Measurements from ENCODE around the gene FNBP1L. TPM values are rescaled to one million over a fixed set of nuclear protein-coding genes. Genes with fewer than 3 reads are reported as not detected.

Gene FNBP1L
- total RNA-seq, 2 experiments from 2014 or later: 0.19 to 0.26 TPM

- DNase-seq: no peak
- POLR2A ChIA-PET: no interaction called here
- Mint-ChIP-seq H3K4me3 (no peak overlapping the region), H3K36me3 (no peaks in the 10 kb centered on the region), H3K9me3 (no peaks in the 10 kb centered on the region), H3K4me1 (no peaks in the 10 kb centered on the region), H3K27me3 (peaks cover 6% of the 10 kb centered on the region), H3K27ac (no peak overlapping the region)
- no peak for ATAC-seq (ENCODE audit: low read depth)
Observed at GRCh38 chr1:93503816-93504215, 55.9 kb downstream of the FNBP1L start.

- H3K36me3 Mint-ChIP-seq: no peaks in the 10 kb centered on the region
- H3K9me3 Mint-ChIP-seq: no peaks in the 10 kb centered on the region
- H3K27me3 Mint-ChIP-seq: peaks cover 6% of the 10 kb centered on the region
- H3K4me3 Mint-ChIP-seq: no peak overlapping the region
- no peak for ATAC-seq (ENCODE audit: low read depth)
- no peaks in the 10 kb centered on the region for H3K4me1 Mint-ChIP-seq
- DNase-seq: no peak
- POLR2A ChIA-PET: no interaction called here
- H3K27ac Mint-ChIP-seq: no peak overlapping the region
Observed at GRCh38 chr1:93504247-93505033, 56.5 kb downstream of the FNBP1L start.

- POLR2A ChIA-PET: no interaction called here
- Mint-ChIP-seq H3K4me1 (no peaks in the 10 kb centered on the region), H3K9me3 (peaks cover 2% of the 10 kb centered on the region), H3K27ac (no peak overlapping the region), H3K36me3 (no peaks in the 10 kb centered on the region), H3K27me3 (peaks cover 6% of the 10 kb centered on the region), H3K4me3 (no peak overlapping the region)
- DNase-seq: no peak
- no peak for ATAC-seq (ENCODE audit: low read depth)
Observed at GRCh38 chr1:93506126-93506525, 58.2 kb downstream of the FNBP1L start.

GRCh38 chr1:93516164-93516563 is 68.2 kb downstream of the FNBP1L start:
- ATAC-seq (ENCODE audit: low read depth) (no peak), DNase-seq (no peak)
- peaks cover 5% of the 10 kb centered on the region for H3K27me3 Mint-ChIP-seq
- no peaks in the 10 kb centered on the region for H3K36me3 Mint-ChIP-seq
- H3K9me3 Mint-ChIP-seq: no peaks in the 10 kb centered on the region
- no peak overlapping the region for H3K4me3 Mint-ChIP-seq
- H3K27ac Mint-ChIP-seq: no peak overlapping the region
- POLR2A ChIA-PET: no interaction called here
- no peaks in the 10 kb centered on the region for H3K4me1 Mint-ChIP-seq

- Mint-ChIP-seq H3K27me3 (peaks cover 11% of the 10 kb centered on the region), H3K36me3 (no peaks in the 10 kb centered on the region), H3K9me3 (no peaks in the 10 kb centered on the region), H3K4me3 (no peak overlapping the region), H3K27ac (no peak overlapping the region), H3K4me1 (no peaks in the 10 kb centered on the region)
- DNase-seq: no peak
- ATAC-seq (ENCODE audit: low read depth): no peak
- POLR2A ChIA-PET: no interaction called here
Observed at GRCh38 chr1:93518516-93518915, 70.6 kb downstream of the FNBP1L start.

GRCh38 chr1:93519199-93519829 is 71.4 kb downstream of the FNBP1L start:
- H3K27ac Mint-ChIP-seq: no peak overlapping the region
- peaks cover 11% of the 10 kb centered on the region for H3K27me3 Mint-ChIP-seq
- no peak overlapping the region for H3K4me3 Mint-ChIP-seq
- DNase-seq (no peak), ATAC-seq (ENCODE audit: low read depth) (no peak)
- no peaks in the 10 kb centered on the region for H3K9me3 Mint-ChIP-seq
- POLR2A ChIA-PET: no interaction called here
- H3K4me1 Mint-ChIP-seq: no peaks in the 10 kb centered on the region
- no peaks in the 10 kb centered on the region for H3K36me3 Mint-ChIP-seq

- peaks cover 16% of the 10 kb centered on the region for H3K27me3 Mint-ChIP-seq
- ATAC-seq (ENCODE audit: low read depth): no peak
- no peaks in the 10 kb centered on the region for H3K36me3 Mint-ChIP-seq
- H3K9me3 Mint-ChIP-seq: no peaks in the 10 kb centered on the region
- H3K4me1 Mint-ChIP-seq: no peaks in the 10 kb centered on the region
- POLR2A ChIA-PET: no interaction called here
- no peak overlapping the region for H3K27ac Mint-ChIP-seq
- no peak overlapping the region for H3K4me3 Mint-ChIP-seq
- DNase-seq: no peak
Observed at GRCh38 chr1:93521618-93522017, 73.7 kb downstream of the FNBP1L start.

- POLR2A ChIA-PET: no interaction called here
- H3K4me1 Mint-ChIP-seq: no peaks in the 10 kb centered on the region
Observed at GRCh38 chr1:93522721-93523120, 74.8 kb downstream of the FNBP1L start.

GRCh38 chr1:93525431-93525830 is 77.5 kb downstream of the FNBP1L start:
- DNase-seq (no peak), ATAC-seq (ENCODE audit: low read depth) (no peak)
- Mint-ChIP-seq H3K36me3 (no peaks in the 10 kb centered on the region), H3K4me3 (no peak overlapping the region), H3K9me3 (no peaks in the 10 kb centered on the region), H3K27me3 (peaks cover 18% of the 10 kb centered on the region), H3K27ac (no peak overlapping the region), H3K4me1 (no peaks in the 10 kb centered on the region)
- POLR2A ChIA-PET: no interaction called here

More at GRCh38 chr1:93522721-93523120, 74.8 kb downstream of the FNBP1L start:
- no peak for ATAC-seq (ENCODE audit: low read depth)
- Mint-ChIP-seq H3K36me3 (no peaks in the 10 kb centered on the region), H3K27me3 (peaks cover 11% of the 10 kb centered on the region), H3K4me3 (no peak overlapping the region), H3K27ac (no peak overlapping the region), H3K9me3 (no peaks in the 10 kb centered on the region)
- DNase-seq: no peak

- DNase-seq: no peak
- H3K27ac Mint-ChIP-seq: no peak overlapping the region
- peaks cover 18% of the 10 kb centered on the region for H3K27me3 Mint-ChIP-seq
- H3K9me3 Mint-ChIP-seq: no peaks in the 10 kb centered on the region
- H3K4me1 Mint-ChIP-seq: no peaks in the 10 kb centered on the region
- POLR2A ChIA-PET: no interaction called here
- no peak for ATAC-seq (ENCODE audit: low read depth)
- H3K36me3 Mint-ChIP-seq: no peaks in the 10 kb centered on the region
- no peak overlapping the region for H3K4me3 Mint-ChIP-seq
Observed at GRCh38 chr1:93526431-93526830, 78.5 kb downstream of the FNBP1L start.

GRCh38 chr1:93528412-93528811 is 80.5 kb downstream of the FNBP1L start:
- no peak for ATAC-seq (ENCODE audit: low read depth)
- Mint-ChIP-seq H3K27ac (no peak overlapping the region), H3K9me3 (no peaks in the 10 kb centered on the region), H3K27me3 (peaks cover 21% of the 10 kb centered on the region), H3K36me3 (no peaks in the 10 kb centered on the region), H3K4me3 (no peak overlapping the region), H3K4me1 (no peaks in the 10 kb centered on the region)
- no peak for DNase-seq
- POLR2A ChIA-PET: no interaction called here

- no peak for ATAC-seq (ENCODE audit: low read depth)
- POLR2A ChIA-PET: no interaction called here
- Mint-ChIP-seq H3K9me3 (no peaks in the 10 kb centered on the region), H3K4me3 (no peak overlapping the region), H3K36me3 (no peaks in the 10 kb centered on the region), H3K4me1 (no peaks in the 10 kb centered on the region), H3K27me3 (peaks cover 29% of the 10 kb centered on the region), H3K27ac (no peak overlapping the region)
- DNase-seq: no peak
Observed at GRCh38 chr1:93531193-93531592, 83.3 kb downstream of the FNBP1L start.

GRCh38 chr1:93532780-93533378 is 85.0 kb downstream of the FNBP1L start:
- DNase-seq (no peak), ATAC-seq (ENCODE audit: low read depth) (no peak)
- H3K36me3 Mint-ChIP-seq: no peaks in the 10 kb centered on the region

GRCh38 chr1:93533677-93534076 is 85.8 kb downstream of the FNBP1L start:
- peaks cover 28% of the 10 kb centered on the region for H3K27me3 Mint-ChIP-seq
- DNase-seq (no peak), ATAC-seq (ENCODE audit: low read depth) (no peak)

More at GRCh38 chr1:93532780-93533378, 85.0 kb downstream of the FNBP1L start:
- no peak overlapping the region for H3K4me3 Mint-ChIP-seq
- H3K4me1 Mint-ChIP-seq: no peaks in the 10 kb centered on the region
- POLR2A ChIA-PET: no interaction called here
- no peak overlapping the region for H3K27ac Mint-ChIP-seq
- no peaks in the 10 kb centered on the region for H3K9me3 Mint-ChIP-seq
- H3K27me3 Mint-ChIP-seq: peaks cover 30% of the 10 kb centered on the region

More at GRCh38 chr1:93533677-93534076, 85.8 kb downstream of the FNBP1L start:
- H3K27ac Mint-ChIP-seq: no peak overlapping the region
- no peaks in the 10 kb centered on the region for H3K36me3 Mint-ChIP-seq
- H3K9me3 Mint-ChIP-seq: no peaks in the 10 kb centered on the region
- POLR2A ChIA-PET: no interaction called here
- no peak overlapping the region for H3K4me3 Mint-ChIP-seq
- no peaks in the 10 kb centered on the region for H3K4me1 Mint-ChIP-seq
